Activated effector memory CD4-positive, alpha-beta T cell treated with Interleukin-2 at 50 U/mL for 16 hours (primary cell): ENCODE data around the gene OR51M1.

ENCODE experiments used
- DNase-seq: peaks from one replicate; pipeline ENCODE4 v3.0.0-alpha.2; 2020

OR51M1 gene

DNA sequence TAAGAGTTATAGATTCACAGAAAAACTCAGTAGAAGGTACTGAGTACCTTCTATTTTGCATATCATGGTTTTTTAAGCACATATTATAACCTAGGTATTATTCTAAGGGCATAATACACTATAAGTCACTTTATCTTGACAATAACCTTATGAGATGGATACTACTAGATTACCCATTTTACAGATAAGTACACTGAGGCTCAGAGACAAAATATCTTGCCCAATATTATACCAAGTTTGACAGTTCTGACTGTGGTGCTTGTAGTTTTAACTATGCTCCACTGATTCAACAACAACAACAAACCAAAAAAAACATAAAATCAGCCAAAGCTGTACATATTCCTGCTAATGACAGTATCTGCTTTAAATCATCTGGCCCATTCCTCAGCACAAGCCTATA lies 10.5 kb downstream of the OR51M1 start:
- no peak for DNase-seq

DNA sequence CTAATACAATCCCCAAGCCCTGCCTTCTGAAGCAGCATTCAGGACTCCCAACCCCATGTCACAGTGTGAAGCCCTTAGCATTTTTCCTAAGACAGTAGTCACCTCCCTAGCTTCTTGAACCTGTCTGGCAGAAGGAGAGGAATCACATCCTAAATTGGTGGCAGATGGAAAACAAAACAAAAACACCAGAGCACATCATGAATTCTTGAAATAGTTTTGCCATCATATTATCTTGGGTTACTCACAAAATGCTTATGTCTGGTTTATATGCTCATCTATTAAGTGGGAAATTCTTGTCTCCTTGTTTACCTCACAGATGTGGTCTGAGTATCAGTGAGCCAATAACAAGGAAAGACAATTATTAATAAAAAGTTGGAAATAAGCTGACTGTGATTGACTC lies 15.3 kb downstream of the OR51M1 start:
- no peak for DNase-seq

DNA sequence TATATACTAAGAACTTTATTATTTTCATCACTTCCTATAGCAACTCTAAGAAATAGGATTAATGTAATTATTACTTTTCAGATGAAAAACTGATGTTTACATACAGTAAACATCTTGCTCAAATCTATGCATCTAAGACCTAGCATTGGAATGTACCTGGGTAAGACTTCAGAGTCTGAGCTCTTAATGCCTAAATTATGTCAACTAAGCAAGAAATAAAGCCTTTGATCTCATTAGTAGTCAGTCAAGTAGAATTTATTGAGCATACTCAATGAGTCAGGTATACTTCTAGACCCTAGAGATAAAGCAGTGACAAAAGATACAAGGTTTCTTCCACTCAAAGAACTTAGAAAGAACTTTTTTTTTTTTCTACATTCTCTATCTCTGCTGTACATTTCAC lies 21.6 kb downstream of the OR51M1 start:
- DNase-seq: no peak

- DNase-seq: no peak
Measured at GRCh38 chr11:5420993-5421392, 37.4 kb downstream of the OR51M1 start.

- no peak for DNase-seq
Measured at GRCh38 chr11:5421811-5422210, 38.2 kb downstream of the OR51M1 start, which contains the start of gene OR51Q1. Gene OR51Q1, plus strand, starts transcription at chr11:5422111. Its CDS starts 90 bp downstream, at chr11:5422201.

GRCh38 chr11:5423131-5423530 lies 39.5 kb downstream of the OR51M1 start:
- no peak for DNase-seq

GRCh38 chr11:5441414-5441813 lies 57.8 kb downstream of the OR51M1 start, which contains the start of gene OR51I1:
Gene OR51I1, minus strand, starts transcription at chr11:5441514. Its CDS starts 0 bp downstream, at chr11:5441514.
- DNase-seq: no peak
